Skeletal muscle cell (primary cell): ENCODE results near the gene ARHGEF37.
"Not testable (repeated sequence)": the region's sequence is repeated elsewhere in the genome, so short reads cannot be mapped to it uniquely, and the experiment has no call there.

ENCODE experiments used
- DNase-seq: peaks from one replicate; pipeline ENCODE4 v3.0.0-alpha.2; 2010; ENCODE audit warnings: low read depth
- H3K4me3 ChIP-seq: 2 replicates; pipeline ENCODE4 v1.5.1; 2011; ENCODE audit warnings: low read depth, mild to moderate bottlenecking, control low read depth, low read length, moderate library complexity

ARHGEF37 gene, protein sequence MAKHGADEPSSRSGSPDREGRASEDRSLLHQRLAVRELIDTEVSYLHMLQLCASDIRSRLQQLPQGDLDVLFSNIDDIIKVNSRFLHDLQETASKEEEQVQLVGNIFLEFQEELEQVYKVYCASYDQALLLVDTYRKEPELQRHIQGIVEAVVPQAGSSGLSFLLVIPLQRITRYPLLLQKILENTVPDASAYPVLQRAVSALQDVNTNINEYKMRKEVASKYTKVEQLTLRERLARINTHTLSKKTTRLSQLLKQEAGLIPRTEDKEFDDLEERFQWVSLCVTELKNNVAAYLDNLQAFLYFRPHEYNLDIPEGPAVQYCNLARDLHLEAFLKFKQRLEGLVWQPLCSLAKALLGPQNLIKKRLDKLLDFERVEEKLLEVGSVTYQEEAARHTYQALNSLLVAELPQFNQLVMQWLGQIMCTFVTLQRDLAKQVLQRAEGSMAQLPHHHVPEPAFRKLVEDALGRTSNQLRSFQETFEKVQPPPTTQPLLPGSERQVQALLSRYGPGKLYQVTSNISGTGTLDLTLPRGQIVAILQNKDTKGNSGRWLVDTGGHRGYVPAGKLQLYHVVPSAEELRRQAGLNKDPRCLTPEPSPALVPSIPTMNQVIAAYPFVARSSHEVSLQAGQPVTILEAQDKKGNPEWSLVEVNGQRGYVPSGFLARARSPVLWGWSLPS

DNA sequence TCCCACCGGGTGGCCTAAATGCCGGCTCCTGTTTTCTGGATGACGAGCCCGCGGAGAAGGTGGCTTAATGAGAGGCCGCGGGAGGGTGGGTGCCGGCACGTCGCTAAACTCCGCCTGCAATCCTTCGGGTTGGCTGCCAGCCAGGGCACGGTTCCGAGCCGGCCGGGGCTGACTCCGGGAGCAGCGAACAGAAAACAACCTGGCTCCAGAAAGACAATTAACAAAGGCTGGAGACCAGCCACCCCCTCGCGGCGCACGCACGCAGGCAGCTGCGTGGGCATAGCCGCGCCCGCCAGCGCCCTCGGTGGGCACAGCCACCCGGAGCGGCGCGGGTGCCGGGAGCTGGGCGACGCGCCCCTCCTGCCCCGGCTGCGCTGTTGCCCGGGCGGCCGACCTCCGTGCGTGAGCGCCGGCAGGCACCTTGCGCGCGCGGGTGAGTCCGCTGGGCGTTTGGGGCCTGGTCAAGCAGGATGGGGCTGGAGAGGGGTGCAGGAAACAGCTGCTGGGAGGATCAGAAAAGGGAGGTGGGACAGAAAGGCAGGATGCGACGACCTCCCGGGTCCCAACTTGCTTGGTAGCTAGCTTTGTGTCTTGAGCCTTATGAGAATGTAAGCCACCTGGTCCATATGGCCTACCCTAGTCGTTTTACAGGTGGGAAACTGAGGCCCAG is at the start of gene ARHGEF37:
Gene ARHGEF37 (plus strand): TSS at position 307 of the 670 bp plus-strand sequence. CDS start 16,272 bp downstream, outside the sequence.
- peak within 1 kb of the TSS; percentile 46 for H3K4me3 ChIP-seq
- no peak for DNase-seq

DNA sequence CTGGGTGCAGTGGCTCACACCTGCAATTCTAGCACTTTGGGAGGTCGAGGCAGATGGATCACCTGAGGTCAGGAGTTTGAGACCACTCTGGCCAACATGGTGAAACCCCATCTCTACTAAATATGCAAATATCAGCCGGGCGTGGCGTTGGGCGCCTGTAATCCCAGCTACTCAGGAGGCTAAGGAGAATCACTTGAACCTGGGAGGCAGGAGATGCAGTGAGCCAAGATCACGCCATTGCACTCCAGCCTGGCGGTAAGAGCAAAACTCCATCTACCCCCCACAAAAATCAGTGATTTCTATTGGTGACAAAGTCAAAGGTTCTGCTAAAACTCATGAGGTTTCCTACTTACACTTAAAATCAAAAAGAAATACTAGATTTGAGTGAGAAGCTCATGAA is 48.9 kb upstream of the ARHGEF37 start:
- DNase-seq: no peak
- no peak overlapping the region for H3K4me3 ChIP-seq

DNA sequence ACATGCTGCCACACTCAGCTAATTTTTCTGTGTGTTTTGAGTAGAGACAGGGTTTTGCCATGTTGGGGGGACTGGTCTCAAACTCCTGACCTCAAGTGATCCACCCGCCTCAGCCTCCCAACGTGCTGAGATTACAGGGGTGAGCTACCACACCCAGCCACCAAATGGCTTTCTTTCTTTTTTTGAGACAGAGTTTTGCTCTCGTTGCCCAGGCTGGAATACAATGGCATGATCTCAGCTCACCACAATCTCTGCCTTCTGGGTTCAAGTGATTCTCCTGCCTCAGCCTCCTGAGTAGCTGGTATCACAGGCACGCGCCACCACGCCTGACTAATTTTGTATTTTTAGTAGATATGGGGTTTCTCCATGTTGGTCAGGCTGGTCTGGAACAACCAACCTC is 45.5 kb upstream of the ARHGEF37 start:
- DNase-seq: not testable (repeated sequence)

DNA sequence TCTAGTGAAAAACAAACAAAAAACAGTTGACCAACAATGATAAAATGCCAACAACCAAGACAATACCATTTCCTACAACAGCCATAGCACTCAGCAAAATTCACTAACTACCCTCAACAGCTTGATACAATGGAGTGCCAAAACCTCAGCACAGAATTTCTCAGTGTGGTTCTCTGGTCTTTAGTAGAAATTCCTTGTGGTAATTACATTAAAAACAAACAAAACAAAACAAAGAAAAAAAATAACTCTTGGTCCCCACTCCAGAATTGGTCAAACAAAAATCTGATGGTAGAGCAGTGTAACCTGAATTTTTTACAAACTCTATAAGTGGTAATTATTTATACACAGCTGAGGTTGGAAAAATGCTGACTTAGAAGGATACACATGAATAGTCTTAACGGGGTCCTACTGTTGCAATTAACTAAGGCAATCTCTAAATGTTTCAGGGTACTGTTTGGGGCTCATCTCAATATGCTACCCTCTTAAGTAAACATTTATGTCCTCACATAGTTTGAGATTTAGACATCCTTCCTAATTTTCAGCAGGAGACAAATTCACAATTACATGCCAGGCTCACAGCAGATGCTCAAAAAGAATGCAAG is 43.8 kb upstream of the ARHGEF37 start:
- no peak overlapping the region for H3K4me3 ChIP-seq
- DNase-seq: no peak

More for the DNA sequence above, 45.5 kb upstream of the ARHGEF37 start:
- not testable (repeated sequence) for H3K4me3 ChIP-seq

DNA sequence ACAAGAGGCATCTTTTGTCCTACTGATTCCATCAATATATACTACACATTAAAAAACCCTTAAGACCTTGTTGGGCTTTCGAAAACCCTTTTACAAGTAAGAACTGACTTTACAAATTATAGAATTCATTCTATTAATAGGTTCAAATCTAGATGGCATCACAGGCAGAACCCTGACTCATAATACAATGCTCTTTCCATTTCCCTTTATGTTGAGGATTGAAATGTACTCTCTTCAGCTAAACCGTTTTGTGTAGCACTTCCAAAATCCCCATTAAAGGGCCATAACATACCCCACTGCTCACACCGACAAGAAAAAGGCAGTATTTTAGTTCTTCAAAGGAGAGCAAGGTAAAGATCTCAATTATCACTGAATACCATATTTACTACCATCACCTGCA is 41.2 kb upstream of the ARHGEF37 start:
- H3K4me3 ChIP-seq: no peak overlapping the region
- DNase-seq: no peak

DNA sequence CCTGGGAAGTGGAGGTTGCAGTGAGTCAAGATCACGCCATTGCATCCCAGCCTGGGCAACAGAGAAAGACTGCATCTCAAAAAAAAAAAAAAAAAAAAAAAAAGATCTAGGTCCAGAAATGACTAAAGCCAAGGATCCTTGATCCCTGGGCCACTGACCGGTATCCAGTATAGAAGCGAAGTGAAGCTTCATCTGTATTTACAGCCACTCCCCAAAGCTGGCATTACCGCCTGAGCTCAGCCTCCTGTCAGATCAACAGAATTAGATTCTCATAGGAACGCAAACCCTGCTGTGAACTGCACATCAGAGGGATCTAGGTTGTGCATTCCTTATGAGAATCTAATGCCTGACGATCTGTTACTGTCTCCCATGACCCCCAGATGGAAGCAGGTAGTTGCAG is 39.4 kb upstream of the ARHGEF37 start:
- no peak overlapping the region for H3K4me3 ChIP-seq
- DNase-seq: no peak

DNA sequence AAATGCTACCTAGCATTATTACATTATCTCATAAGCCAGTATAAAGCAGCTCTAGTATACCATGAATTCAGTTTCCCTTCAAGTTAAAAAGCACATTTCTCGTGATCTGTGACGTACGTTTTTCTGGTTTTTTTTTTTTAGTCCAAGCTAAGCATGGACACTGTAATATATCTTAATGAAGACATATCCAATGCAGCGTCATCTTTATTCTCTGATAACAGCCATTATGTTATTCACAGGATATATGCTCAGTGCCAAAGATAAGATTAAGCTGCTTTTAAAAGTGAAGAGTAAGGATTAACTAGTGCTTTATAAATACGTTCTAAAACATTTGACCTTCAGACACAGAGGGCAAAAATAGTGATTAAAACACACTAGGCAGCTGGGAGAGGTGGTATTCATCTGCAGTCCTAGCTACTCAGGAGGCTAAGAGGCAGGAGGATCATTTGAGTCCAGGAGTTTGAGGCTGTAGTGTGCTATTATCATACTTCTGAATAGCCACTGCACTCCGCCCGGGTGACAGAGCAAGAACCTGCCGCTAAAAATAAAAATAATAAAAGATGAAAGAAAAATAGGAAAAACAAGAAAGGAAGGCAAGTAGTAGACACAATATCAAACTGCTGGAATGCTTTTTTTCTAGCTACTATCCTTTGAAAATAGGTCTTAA is 37.8 kb upstream of the ARHGEF37 start:
- no peak overlapping the region for H3K4me3 ChIP-seq

DNA sequence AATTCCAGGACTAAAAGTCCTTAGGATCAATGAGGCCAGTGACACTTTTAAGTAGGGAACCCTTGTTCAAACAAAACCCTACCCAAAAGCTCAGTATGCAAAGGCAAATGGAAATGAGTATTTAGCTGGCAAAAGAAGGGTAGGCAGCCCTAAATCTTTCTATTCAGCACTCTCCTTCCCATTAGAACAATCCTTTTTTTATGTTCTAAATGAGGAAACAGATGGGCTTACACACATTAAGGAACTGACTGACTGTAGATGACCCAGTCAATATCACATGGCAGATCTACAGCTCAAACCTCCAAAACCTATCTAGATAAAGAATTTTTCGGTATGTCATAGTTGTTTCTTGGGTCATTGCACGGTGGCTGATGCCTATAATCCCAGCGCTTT is 37.3 kb upstream of the ARHGEF37 start:
- no peak overlapping the region for H3K4me3 ChIP-seq
- DNase-seq: no peak

More for the DNA sequence above, 37.8 kb upstream of the ARHGEF37 start:
- DNase-seq: no peak

DNA sequence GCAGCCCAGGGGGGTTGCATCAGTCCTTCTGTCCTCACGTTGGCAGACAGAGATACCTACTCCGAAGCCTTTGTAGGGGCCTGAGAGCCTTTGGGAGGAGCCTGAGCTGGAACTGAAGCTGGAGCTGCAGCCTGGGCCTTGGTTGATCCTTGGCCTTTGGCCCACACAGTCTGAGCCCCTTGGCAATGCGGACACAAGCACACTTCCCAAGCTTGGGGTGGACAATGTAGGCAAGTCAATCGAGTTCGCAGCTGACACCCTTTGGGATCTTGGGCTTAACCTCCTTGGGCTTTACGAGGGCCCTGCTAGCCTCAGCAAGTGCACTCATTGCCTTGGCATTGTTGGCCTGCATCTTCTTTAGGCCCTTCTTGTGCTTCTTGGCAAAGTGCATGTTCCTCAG is 36.0 kb upstream of the ARHGEF37 start:
- DNase-seq: no peak
- no peak overlapping the region for H3K4me3 ChIP-seq

DNA sequence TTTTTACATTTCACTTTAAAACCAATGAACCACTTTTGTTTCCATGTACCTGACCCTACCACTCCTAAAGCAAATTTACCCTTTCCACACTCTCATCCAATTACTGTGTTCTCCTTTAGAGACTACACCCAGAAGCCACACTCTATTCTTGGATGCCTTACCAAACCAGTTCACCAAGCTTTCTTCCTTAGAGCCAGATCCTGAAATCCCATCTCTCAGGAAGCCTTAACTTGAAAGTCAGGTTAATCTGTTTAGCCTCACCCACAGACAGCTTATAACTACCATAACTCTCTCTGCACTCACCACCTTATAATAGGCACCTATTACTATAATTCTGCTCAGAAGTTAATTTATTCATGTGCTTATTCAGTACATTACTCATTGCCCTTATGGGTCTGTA is 34.3 kb upstream of the ARHGEF37 start:
- no peak for DNase-seq
- H3K4me3 ChIP-seq: peak overlapping the region; percentile 5

DNA sequence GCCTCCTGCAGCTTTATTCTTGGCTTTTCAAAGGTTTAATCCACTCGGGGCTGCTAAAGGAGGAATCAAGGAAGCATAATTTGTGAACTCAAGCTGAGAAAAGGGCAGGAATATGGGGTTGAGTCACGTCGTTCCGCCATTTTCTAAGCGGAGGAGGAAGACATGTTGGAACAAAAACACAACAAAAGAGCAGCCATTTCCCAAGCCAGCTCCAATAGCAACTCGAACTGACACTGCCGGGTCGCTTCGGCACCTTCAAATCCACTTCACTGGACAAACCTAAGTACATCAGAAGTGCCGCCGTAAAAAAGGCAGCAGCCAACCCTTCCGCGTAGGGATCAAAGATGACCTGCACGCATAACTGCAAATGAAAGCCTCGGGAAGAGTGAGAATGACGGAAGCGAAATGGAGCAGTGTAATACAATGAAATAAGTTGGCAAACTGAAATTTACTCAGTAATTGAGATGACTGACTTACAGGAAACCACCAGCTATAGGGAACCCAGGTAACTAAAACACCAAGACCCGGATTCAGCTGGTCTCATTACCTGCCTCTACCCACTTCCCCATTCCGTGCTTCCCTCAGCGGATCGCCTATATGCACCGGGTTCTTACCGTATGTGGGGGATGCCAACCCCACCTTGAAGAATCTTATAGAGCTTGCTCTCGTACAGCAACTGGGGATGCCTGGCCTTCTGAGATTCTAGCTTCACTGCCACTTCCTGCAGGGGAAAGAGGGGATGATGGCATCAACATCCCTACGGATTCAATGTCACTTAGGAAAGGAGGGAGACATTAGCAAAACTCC is 31.6 kb upstream of the ARHGEF37 start:
- H3K4me3 ChIP-seq: peak overlapping the region; percentile 91
- DNase-seq: no peak

DNA sequence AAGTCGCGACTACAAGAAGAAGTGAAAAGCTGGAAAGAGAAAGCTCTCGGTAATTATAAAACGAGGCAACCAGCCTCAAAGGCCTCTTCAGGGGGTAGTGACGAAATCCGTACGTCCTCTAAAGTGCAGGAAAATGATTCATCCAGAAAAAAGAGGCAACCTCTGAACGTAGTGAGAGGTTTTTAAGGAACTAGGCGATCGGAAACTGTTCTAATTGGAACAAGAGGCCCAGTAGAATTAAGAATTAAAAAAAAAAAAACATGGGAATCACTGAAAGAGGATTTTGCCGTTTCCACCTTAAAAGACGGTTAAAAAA is 31.1 kb upstream of the ARHGEF37 start:
- H3K4me3 ChIP-seq: peak overlapping the region; percentile 91
- peak; percentile 31 for DNase-seq

DNA sequence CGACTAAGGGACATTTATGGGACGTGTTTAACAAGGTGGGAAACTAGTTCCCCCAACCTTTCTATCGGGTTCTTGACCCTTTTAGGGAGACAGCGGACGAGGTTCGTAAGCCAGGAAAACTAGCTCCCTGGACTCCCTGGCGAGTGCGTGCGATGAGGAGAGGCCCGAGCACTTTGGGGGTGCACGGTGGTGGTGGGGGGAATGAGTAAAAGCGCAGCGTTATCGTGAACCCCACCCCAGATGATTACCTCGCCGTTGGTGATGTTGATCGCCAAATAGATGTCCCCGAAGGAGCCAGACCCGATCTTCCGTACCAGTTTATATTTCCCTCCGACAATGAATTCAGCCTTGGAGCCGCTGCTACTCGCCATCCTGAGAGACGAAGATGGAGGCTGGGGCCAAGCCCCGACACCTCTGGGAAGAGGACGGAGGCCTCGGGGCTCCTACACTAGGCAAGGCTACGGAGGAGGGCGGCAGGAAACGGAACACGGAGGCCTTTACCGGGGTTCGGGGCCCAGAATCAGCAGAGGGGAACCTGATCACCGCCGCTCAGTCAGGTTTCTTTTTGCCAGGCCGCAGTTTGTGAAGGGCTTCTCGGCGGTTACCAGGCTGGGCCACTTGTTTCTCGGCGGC is 30.6 kb upstream of the ARHGEF37 start:
- DNase-seq: no peak
- H3K4me3 ChIP-seq: peak overlapping the region; percentile 91

DNA sequence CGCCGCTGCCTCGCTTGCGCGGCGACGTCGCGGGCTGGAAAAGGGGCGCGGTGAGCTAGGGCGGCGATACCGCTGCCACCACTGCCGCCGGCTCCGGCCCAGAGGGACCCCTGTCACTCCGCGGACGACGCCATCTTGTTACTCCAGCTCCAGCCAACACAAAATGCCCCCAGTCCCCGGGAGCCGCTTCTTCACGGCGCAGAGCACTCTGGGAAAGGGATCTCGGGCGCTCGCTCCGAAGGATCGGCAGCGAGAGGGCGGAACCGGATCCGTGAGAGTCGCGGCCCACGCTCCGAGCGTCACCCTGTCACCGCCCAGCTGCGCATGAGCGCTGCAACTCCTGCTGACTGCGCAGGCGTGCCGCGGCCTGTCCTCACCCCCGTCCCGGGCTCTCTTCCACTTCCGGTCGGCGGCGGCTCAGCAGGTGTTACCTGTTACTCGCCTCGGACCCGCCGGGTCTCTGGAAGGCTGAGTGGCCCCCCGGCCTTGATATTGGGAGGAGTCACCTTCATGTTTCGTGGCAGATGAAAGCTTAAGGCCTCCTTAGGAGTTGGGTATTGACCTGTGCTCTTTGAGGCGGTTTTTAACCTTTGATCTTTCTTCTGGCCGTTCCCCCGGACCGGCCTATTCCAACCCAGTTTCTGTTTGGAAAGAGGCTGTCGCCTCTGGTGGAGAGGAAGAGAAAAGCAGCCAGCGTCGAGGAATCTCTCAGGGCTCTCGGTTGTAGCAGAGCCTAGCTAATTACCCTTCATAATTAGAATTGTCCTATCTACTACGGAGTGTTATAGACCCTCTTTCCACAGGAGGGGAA is 29.9 kb upstream of the ARHGEF37 start, which contains the start of gene CSNK1A1:
Gene CSNK1A1 (minus strand): TSS at position 213 of the 811 bp plus-strand sequence. CDS start 475 bp downstream, outside the sequence.
- peak within 1 kb of the TSS; percentile 91 for H3K4me3 ChIP-seq

DNA sequence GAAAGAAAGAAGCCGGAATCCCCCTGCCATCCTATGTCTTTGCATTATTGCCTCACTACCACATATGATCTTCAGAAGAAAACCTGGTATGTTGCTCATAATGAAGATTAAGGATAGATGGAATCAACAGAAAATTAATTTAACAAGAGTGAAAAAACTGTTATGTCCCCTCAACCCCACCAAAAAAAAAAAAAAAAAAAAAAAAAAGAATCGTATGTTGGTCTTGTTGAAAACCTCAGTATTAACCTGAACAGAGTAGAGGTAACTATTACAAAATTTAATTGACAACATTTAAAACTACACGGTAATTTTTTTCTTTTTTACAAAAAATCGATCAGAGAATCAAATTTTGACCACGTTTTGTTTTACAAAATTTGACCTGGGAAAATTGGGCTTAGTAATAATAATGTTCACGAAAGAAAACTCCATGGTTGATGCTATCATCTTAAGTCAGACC is 29.2 kb upstream of the ARHGEF37 start:
- H3K4me3 ChIP-seq: peak overlapping the region; percentile 91
- no peak for DNase-seq

More for the DNA sequence above, 29.9 kb upstream of the ARHGEF37 start, which contains the start of gene CSNK1A1:
- peak; percentile 94 for DNase-seq

DNA sequence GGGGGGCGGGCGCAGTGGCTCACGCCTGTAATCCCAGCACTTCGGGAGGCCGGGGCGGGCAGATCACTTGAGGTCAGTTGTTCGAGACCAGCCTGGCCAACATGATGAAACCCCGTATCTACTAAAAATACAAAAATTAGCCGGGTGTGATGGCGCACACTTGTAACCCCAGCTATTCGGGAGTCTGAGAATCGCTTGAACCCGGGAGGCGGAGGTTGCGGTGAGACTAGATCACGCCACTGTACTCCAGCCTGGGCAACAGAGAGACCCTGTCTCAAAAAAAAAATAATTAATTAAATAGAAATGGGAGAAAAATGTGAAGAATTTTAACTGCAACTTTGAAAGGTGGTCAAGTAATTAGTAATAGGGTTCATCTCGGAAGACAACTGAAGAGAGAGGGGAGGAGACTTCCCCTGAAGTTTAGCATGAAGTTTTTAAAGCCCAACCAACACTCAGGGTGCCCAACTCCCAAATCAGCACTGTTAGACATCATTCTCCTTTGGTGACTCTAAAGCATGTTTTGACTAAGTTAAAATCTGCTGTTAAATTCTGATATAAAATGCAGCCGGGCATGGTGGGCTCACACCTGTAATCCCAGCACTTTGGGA is 28.6 kb upstream of the ARHGEF37 start:
- no peak overlapping the region for H3K4me3 ChIP-seq
- DNase-seq: no peak

DNA sequence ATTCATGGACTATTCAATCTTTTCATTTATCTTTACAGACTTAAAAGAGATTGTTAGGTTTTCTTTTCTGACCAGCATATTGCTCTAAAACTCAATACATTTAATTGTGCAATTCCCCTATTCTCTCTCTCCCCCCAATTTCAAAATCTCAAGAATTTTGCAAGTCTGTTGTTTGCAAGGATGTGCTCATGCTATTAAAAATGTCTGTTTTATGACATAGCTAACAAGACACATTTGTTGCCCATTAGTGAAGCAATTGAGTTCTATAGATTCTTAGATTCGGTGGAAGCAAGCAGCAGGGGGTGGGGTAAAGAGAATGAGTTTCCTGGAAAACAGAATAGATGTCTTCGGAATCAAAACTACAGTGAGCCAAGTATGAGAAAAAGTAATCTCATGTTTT is 21.6 kb upstream of the ARHGEF37 start:
- DNase-seq: peak; percentile 55
- no peak overlapping the region for H3K4me3 ChIP-seq
